NCI-H1694 treated with DMSO at 0.1 percent for 48 hours (cell line): ENCODE data around the gene KDM1A.

Experiments used
- DNase-seq: peaks from one replicate; lab custom pipeline; 2025; lab: John Stamatoyannopoulos, UW

KDM1A gene

DNA sequence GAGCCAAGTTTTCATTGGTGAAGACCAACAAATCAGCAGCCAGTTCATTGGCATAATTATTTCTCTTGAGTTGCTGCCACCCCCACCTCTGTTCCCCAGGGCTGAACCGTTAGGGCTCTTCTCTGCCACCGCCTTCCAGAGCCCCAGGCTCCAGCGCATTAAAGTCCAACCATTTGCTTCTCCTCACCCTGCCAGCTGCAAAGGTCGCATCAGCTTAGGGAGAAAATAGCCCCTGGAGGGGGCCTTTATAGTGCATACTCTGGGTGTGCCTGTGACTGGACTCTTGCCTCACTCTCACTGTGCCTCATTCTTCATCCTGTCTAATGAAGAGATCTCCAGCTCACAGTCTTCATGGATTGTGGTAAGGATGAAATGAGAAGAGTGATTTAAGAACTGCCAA, 50.4 kb downstream of the KDM1A start:
- DNase-seq, result no peak

DNA sequence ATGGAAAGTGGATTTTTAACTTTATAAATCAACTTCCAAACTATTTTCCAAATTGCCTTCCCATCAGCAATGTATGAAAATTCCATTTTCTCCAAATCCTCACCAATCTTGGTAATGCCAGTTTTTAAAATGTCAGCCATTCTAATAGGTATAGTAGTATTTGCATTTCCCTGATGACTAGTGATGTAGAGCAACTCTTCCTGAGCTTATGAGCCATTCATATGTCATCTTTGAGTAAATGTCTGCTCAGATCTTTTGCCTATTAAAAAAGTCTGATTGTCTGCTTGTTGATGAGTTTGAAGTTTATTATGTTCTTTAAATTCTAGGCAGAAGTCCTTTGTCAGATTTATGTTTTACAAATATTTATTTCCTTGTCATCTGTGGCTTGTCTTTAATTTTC, 54.7 kb downstream of the KDM1A start:
- no peak for DNase-seq

- no peak for DNase-seq
Measured at GRCh38 chr1:23079025-23079424, 59.8 kb downstream of the KDM1A start.

DNA sequence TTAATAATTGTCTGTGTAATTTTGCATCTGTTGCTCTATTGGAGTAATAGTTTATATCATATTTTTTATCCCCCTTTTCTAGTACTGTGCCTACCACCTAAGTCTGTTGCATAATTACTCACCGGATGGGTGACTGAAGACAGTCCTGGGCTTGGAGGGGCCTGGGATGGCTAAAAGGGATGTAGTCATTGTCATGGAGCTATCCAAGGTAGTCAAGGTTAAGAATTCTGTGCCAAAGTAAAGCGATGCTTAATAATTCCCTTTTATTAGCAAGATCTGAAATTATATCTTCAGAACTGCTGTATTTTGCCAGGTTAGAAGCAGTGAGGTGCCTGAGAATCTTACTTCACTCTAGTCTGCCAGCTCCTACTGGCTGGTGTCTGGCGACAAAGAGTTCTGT, 61.6 kb downstream of the KDM1A start:
- DNase-seq, result no peak

- DNase-seq, result no peak
Measured at GRCh38 chr1:23081376-23081775, 62.1 kb downstream of the KDM1A start.

DNA sequence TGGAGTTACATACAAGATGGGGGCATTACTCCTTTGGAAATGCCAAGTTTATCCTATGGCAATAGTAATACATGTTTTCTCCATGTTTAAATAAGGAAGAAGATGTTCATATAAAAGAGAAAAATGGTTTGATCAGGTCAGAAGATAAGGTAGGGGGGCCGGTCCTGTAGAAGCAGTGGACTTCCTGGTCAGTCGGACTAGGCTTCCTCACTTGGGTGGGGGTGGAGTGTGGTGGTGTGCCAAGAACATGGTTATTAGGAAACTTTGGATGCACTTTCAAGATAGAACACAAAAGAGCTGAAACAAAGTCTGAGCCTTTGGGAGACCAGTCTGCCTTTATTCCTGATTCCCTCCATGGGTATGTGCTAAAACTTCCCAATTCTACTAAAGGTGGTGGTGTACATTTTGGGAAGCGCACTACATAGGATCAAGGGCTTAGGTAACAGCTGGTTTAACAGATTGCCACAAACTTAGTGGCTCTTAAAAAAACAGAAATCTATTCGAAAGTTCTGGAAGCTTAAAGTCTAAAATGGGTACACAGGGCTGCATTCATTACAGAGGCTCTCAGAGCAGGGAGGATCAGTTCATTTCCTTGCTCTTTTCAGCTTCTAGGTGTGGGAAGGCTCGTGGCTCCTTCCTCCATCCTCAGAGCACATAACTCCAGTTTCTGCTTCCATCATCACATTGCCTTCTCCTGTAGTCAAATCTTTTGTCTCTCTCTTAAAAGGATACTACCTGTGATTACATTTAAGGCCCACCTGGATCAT, 64.6 kb downstream of the KDM1A start:
- no peak for DNase-seq

DNA sequence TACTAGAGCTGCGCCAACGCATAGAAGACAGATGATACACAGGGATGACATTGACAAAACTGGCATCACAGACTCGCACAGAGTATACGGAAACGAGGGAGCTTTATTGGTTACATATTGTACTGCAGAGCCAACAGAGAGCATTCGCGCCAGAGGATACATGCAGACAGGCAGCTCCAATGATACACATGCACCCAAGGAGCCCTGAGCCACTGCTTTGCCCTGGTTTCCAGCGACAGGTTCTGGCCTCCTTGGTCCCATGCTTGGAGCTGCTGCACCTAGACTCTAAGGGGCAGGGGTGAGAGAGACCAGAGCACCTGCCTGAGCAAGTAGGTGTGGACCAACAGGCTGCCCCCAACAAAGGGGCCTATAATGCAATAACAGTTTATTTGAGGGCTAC, 65.6 kb downstream of the KDM1A start:
- no peak for DNase-seq

DNA sequence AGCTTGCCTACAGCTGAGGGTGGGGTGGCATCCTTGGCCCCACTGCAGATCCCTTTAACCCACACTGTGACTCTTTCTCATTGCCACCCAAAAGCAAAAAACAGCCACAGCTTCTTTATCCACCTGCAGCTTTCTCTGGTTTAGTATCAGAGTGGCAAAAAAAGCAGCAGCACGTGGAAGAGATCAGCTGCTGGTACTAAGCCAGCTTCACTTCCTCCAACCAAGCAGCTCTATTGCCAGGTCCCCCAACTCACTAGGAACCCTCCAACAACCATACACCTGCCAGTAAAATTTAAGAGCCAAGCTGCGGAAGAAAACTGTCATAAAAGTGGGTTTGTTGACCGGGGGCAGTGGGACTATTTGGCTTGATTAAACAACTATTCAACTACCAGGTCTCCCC, 66.4 kb downstream of the KDM1A start:
- DNase-seq, result no peak

GRCh38 chr1:23088027-23088426, 68.8 kb downstream of the KDM1A start:
- no peak for DNase-seq

- DNase-seq, result no peak
Measured at GRCh38 chr1:23090056-23090455, 70.8 kb downstream of the KDM1A start.

GRCh38 chr1:23091545-23091944, 72.3 kb downstream of the KDM1A start:
- DNase-seq, result no peak

DNA sequence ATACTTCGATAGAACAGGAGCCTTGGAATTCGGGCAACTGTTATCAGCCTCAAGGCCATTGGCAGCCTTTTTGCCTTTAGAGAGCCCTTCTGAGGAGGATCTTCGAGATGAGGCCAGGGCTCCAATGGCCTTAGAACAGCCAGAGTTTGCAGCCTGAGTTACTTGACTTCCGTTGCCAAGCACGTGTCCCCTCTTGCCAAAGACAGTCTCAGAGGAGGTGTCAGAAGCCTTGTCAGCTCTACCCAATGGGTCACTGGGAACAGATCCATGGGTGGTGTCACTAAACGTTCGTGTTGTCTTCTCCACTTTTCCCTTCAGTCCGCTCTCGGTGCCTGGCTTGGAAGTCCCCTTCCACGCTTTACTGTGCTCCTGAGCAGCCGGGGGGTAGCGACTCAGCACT, 73.2 kb downstream of the KDM1A start:
- no peak for DNase-seq

DNA sequence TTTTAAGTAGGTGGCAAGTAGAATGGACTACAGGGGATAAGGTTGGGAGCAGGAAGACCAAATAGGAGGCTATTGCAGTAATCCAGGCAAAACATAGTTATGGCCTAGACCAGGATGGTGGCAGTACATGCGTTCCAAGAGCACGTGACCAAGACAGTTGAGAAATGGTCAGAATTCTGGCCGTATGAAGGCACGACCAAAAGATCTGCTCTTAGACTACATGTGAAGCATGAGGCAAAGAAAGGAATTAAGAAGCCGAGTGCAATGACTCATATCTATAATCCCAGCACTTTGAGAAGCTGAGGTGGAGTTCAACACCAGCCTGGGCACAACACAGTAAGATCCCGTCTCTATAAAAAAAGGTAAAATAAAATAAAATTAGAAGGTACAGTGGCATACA, 78.0 kb downstream of the KDM1A start:
- no peak for DNase-seq

- peak; percentile 54 for DNase-seq
Measured at GRCh38 chr1:23098463-23099170, 79.3 kb downstream of the KDM1A start.

GRCh38 chr1:23099171-23099536, 79.9 kb downstream of the KDM1A start:
- no peak for DNase-seq

DNA sequence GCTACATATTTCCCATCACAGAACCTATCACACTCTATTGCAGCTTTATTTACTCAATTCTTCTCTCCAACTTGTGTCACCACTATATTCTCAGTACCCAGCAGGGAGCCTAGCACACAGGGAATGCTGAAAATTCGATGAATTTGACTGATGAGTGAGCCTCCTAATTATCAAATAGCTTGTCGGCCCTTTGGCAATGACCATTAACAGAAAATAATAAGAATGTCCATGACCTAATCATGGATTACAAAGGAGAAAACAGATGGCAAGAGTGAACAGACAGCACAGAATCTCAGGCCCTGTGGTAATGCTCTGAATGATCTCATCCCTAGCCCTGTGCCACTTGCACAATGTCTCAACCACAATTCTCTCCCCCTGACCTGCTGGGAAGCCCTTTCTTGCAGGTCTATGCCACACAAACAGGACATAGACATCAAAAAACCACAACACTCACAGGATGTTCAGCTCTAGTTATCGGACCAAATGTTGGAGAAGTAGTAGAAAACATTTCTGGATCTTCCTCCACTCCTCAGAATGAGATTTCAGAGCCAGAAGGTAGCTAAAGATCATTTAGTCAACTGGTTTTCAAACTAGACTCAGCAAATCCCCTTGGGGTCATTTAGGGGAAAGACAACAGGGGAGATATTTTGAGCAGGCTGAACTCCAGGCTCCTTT, 80.9 kb downstream of the KDM1A start:
- DNase-seq, result no peak

- DNase-seq, result no peak
Measured at GRCh38 chr1:23101101-23101827, 82.0 kb downstream of the KDM1A start.

DNA sequence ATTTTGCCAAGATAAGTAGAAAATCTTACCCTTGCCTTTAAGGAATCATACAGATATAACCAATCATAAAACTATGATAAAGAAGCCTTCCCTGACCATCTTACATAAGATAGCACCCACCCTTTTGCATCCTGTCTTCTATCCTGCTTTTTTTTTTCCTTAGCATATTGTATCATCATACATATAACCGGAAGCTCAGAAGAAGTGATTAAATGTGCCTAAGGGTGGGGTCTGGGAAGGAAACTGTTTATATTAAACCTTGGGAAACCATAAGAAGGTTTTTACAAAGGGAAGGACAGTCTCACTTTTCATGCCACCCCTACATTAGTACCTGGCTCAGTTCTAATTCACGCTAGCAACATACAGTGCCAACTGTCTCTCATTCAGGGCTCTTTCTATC, 82.6 kb downstream of the KDM1A start:
- DNase-seq, result no peak

GRCh38 chr1:23102289-23102688, 83.0 kb downstream of the KDM1A start:
- DNase-seq, result no peak

GRCh38 chr1:23103001-23103889, 84.0 kb downstream of the KDM1A start:
- DNase-seq, result no peak

- DNase-seq, result no peak
Measured at GRCh38 chr1:23108918-23109533, 89.8 kb downstream of the KDM1A start.
